ENCODE measurements around the gene SPEG. TPM values are rescaled to one million over a fixed set of nuclear protein-coding genes. Genes with fewer than 3 reads are reported as not detected.
A peak's percentile ranks its signal among the peaks of the same experiment; 100 is the strongest.

The SPEG gene
- total RNA-seq, 3 donors from 2014 or later (not counting 1 experiment from before 2014, with no cell fraction given) = 0.35 to 1.5 (median 1.2) TPM

DNA sequence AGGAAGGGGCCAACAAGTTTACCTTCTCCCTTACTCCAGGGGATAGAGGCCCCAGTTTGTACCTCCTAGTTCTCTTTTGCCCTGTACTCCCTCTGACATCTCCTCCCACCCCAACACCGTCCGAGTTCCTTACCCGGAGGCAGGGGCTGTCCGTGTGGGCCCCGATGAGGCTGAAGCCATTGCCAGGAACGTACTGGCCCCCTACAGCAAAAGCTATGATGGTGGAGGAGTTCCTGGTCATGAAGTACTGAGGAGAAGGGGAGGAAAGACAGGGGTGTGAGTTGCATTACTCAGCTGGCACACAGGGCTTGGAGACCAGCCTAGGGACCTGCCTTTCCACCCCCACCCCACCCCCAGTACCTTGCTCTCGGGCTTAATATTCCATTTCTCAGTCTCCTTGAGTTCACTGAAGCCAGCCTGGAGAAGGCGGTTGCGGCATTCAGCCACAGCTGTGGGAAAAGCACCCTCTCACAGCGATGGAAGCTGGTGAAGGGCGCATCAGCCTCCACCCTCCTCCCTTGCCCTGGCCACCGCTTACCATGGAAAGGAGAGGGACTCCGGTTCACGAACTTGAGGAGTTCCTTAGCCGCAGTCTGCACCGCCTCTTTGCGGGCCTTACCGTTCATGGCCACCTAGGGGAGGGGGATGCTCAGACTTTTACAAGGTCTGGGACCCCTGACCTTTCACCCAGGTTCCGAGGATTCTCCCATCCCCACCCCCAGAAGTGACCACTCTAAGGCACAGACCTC lies 47.9 kb upstream of the SPEG start:
- Histone ChIP-seq H3K27me3 (ENCODE audit: control insufficient read depth, insufficient read depth, low read length) (no peaks in the 10 kb centered on the region), H3K36me3 (ENCODE audit: control insufficient read depth, insufficient read depth, low read length) (peaks cover 38% of the 10 kb centered on the region), H3K27ac (ENCODE audit: low read length) (peak overlapping the region; percentile 85), H3K4me3 (ENCODE audit: low read length) (peak overlapping the region; percentile 66), H3K9me3 (ENCODE audit: control insufficient read depth, insufficient read depth, low read length) (no peaks in the 10 kb centered on the region), H3K4me1 (ENCODE audit: control insufficient read depth, insufficient read depth, low read length) (peaks cover 18% of the 10 kb centered on the region)
- TF ChIP-seq, protein P1, sequence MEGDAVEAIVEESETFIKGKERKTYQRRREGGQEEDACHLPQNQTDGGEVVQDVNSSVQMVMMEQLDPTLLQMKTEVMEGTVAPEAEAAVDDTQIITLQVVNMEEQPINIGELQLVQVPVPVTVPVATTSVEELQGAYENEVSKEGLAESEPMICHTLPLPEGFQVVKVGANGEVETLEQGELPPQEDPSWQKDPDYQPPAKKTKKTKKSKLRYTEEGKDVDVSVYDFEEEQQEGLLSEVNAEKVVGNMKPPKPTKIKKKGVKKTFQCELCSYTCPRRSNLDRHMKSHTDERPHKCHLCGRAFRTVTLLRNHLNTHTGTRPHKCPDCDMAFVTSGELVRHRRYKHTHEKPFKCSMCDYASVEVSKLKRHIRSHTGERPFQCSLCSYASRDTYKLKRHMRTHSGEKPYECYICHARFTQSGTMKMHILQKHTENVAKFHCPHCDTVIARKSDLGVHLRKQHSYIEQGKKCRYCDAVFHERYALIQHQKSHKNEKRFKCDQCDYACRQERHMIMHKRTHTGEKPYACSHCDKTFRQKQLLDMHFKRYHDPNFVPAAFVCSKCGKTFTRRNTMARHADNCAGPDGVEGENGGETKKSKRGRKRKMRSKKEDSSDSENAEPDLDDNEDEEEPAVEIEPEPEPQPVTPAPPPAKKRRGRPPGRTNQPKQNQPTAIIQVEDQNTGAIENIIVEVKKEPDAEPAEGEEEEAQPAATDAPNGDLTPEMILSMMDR (IDR thresholded peaks at IDR 0.05) = no peak
- WGBS (ENCODE audit: insufficient coverage) = 45% methylated on average over 17 of the region's 19 CpGs
- no peak for ATAC-seq
- Mint-ChIP-seq H3K4me3 (peak overlapping the region; percentile 91), H3K4me1 (peaks cover 4 to 21% of the 10 kb centered on the region in 2 donors), H3K27ac (peak overlapping the region; percentile 92 to 98), H3K27me3 (ENCODE audit: low read depth in 2 of 2) (no peaks in the 10 kb centered on the region), H3K9me3 (no peaks in the 10 kb centered on the region), H3K36me3 (peaks cover 6% of the 10 kb centered on the region)
- DNase-seq = peak in 1 of 2 donors; percentile 23
- intact Hi-C loops (cut with micrococcal nuclease) = loop anchor here (1.0 to 10.0 kb wide), 4 partner anchors 132 to 819 kb away; partner anchors contain the start of genes BCS1L, CNOT9, CNPPD1 and RETREG2

DNA sequence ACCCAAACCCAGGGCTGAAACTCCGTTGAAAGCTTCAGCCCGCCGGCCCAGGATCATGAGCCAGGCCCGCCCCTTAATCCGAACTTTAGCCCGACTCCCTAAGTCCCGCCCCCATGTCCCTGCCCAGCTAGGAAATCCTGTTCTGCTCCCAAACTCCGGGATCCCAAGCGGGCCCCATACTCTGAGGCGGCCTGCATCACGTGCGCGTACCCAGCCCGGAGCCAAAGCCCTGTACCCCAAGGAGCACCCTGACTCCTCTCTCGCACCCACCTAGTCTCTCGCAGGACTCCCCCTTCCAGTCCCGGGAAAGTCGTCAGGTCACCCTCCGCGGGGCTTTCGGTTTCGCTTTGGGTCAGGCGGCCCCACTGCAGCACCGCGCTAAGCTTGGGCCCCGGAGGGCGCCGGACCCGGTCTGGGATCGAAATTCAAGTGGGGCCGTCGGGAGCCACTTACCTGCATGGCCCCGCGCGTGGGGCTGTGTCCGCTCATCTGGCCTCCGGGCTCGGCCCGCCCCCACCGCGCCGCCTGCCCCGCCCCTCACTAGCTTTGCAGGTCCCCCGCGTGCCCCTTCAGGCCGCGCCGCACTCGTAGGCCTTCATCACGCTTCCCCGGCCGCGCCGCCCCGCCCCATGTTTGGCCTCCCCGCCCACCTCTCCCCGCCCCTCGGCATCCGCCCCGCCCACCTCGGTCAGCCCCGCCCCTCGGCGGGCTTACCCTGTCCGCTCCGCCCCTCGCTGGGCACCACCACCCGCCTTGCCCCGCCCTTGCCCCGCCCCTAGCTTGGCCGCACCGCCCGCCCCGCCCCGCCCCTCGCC lies 47.1 kb upstream of the SPEG start, which contains the start of gene DNPEP:
DNPEP (minus strand) TSS at position 607 of the 815 bp plus-strand sequence; CDS start at position 489, 118 bp downstream.
- peak within 1 kb of the TSS; percentile 92 to 98 for H3K27ac Mint-ChIP-seq
- ATAC-seq = peak; percentile 62 to 84 (median 64)
- WGBS (ENCODE audit: insufficient coverage) = under 1% methylated on average over 73 of the region's 76 CpGs
- Histone ChIP-seq H3K27ac (ENCODE audit: low read length) (peak within 1 kb of the TSS; percentile 85), H3K36me3 (ENCODE audit: control insufficient read depth, insufficient read depth, low read length) (peaks cover 31% of the 10 kb centered on the region), H3K27me3 (ENCODE audit: control insufficient read depth, insufficient read depth, low read length) (no peaks in the 10 kb centered on the region), H3K4me1 (ENCODE audit: control insufficient read depth, insufficient read depth, low read length) (peaks cover 18% of the 10 kb centered on the region), H3K9me3 (ENCODE audit: control insufficient read depth, insufficient read depth, low read length) (no peaks in the 10 kb centered on the region), H3K4me3 (ENCODE audit: low read length) (peak within 1 kb of the TSS; percentile 66)
- TF ChIP-seq, protein P1 (IDR thresholded peaks at IDR 0.05) = no peak
- intact Hi-C loops (cut with micrococcal nuclease) = loop anchor here (1.0 to 10.0 kb wide), 6 partner anchors 108 to 820 kb away; partner anchors contain the start of genes BCS1L, CNOT9, CNPPD1 and DNAJB2
- no peaks in the 10 kb centered on the region for H3K9me3 Mint-ChIP-seq
- H3K4me3 Mint-ChIP-seq = peak within 1 kb of the TSS; percentile 91
- H3K4me1 Mint-ChIP-seq = peaks cover 4 to 21% of the 10 kb centered on the region in 2 donors
- peak; percentile 89 to 95 for DNase-seq
- peaks cover 6% of the 10 kb centered on the region for H3K36me3 Mint-ChIP-seq
- no peaks in the 10 kb centered on the region for H3K27me3 Mint-ChIP-seq (ENCODE audit: low read depth in 2 of 2)

DNA sequence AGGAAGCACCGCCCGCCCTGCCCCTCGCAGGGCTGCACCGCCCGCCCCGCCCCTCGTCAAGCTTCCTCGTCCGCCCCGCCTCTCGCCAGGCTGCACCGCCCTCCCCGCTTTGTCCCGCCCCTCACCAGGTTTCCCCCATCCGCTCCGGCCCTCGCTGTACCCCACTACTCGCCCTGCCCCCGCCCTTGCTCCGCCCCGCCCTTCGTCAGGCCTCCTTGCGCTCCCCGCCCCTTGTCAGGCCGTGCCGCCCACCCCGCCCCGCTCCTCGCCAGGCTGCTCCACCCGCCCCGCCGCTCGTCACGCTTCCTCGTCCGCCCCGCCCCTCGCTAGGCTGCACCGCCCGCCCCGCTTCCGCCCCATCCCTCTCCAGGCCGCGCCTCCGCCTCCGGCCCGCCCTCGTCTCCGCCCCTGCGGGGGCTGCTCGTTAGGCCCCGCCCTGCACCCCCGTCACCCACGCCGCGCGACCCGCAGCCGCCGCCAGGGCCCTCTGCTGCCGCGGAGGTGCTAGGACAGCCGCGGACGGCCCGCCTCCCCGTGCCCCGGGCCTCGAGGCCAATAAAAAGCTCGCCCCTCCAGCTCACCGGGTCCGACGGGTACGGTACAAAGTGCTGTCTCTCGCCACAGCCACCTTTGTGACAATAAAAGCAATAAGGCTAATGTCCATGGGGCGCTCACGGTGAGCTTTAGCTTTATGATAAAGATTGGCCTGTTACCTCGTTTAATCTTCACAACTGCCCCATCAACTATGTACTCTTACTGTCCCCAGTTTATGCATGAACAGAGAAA lies 46.3 kb upstream of the SPEG start:
- peak overlapping the region; percentile 92 to 98 for H3K27ac Mint-ChIP-seq
- intact Hi-C loops (cut with micrococcal nuclease) = loop anchor here (1.0 to 10.0 kb wide), 5 partner anchors 109 to 821 kb away; partner anchors contain the start of genes BCS1L, CNOT9, CNPPD1 and DNAJB2
- WGBS (ENCODE audit: insufficient coverage) = under 1% methylated on average over 78 of the region's 78 CpGs

More for the DNA sequence above, 46.3 kb upstream of the SPEG start:
- no peaks in the 10 kb centered on the region for H3K9me3 ChIP-seq (ENCODE audit: control insufficient read depth, insufficient read depth, low read length)
- H3K36me3 ChIP-seq (ENCODE audit: control insufficient read depth, insufficient read depth, low read length) = peaks cover 25% of the 10 kb centered on the region
- peaks cover 4 to 21% of the 10 kb centered on the region in 2 donors for H3K4me1 Mint-ChIP-seq
- H3K9me3 Mint-ChIP-seq = no peaks in the 10 kb centered on the region
- peaks cover 6% of the 10 kb centered on the region for H3K36me3 Mint-ChIP-seq
- H3K4me3 ChIP-seq (ENCODE audit: low read length) = peak overlapping the region; percentile 12
- H3K27me3 ChIP-seq (ENCODE audit: control insufficient read depth, insufficient read depth, low read length) = no peaks in the 10 kb centered on the region
- H3K27ac ChIP-seq (ENCODE audit: low read length) = peak overlapping the region; percentile 71
- H3K4me3 Mint-ChIP-seq = peak overlapping the region; percentile 63
- peak; percentile 98 to 99 for DNase-seq
- peaks cover 0 to 4% of the 10 kb centered on the region in 2 donors for H3K27me3 Mint-ChIP-seq (ENCODE audit: low read depth in 2 of 2)
- ATAC-seq = peak; percentile 79 to 90 (median 80)
- H3K4me1 ChIP-seq (ENCODE audit: control insufficient read depth, insufficient read depth, low read length) = peaks cover 18% of the 10 kb centered on the region
- TF ChIP-seq, protein P1 (IDR thresholded peaks at IDR 0.05) = peak; percentile 61
